ENCODE measurements around the gene IGFLR1.
"Not testable (repeated sequence)": the region's sequence is repeated elsewhere in the genome, so short reads cannot be mapped to it uniquely, and the experiment has no call there.

Gene IGFLR1

GRCh38 chr19:35739275-35740107, 2.8 kb downstream of the IGFLR1 start:
- no peak for FAIRE-seq

- FAIRE-seq: no peak
Measured at GRCh38 chr19:35738887-35739229, 3.4 kb downstream of the IGFLR1 start.

- no peak for FAIRE-seq
Measured at GRCh38 chr19:35738021-35738886, 4.0 kb downstream of the IGFLR1 start.

GRCh38 chr19:35736913-35737886, 5.1 kb downstream of the IGFLR1 start:
- no peak for FAIRE-seq

GRCh38 chr19:35734889-35735288, 7.4 kb downstream of the IGFLR1 start:
- no peak for FAIRE-seq

GRCh38 chr19:35734273-35734672, 8.0 kb downstream of the IGFLR1 start:
- no peak for FAIRE-seq

- FAIRE-seq: no peak
Measured at GRCh38 chr19:35733180-35734125, 8.8 kb downstream of the IGFLR1 start.

GRCh38 chr19:35732540-35733179, 9.6 kb downstream of the IGFLR1 start:
- FAIRE-seq: no peak

GRCh38 chr19:35731779-35732405, 10.4 kb downstream of the IGFLR1 start:
- no peak for FAIRE-seq

- no peak for FAIRE-seq
Measured at GRCh38 chr19:35731353-35731752, 10.9 kb downstream of the IGFLR1 start.

GRCh38 chr19:35730326-35730725, 11.9 kb downstream of the IGFLR1 start:
- FAIRE-seq: no peak

GRCh38 chr19:35729763-35730162, 12.5 kb downstream of the IGFLR1 start:
- no peak for FAIRE-seq

GRCh38 chr19:35729021-35729420, 13.2 kb downstream of the IGFLR1 start:
- FAIRE-seq: no peak

- no peak for FAIRE-seq
Measured at GRCh38 chr19:35727956-35728706, 14.1 kb downstream of the IGFLR1 start.

GRCh38 chr19:35727053-35727955, 14.9 kb downstream of the IGFLR1 start:
- no peak for FAIRE-seq

GRCh38 chr19:35725216-35725861, 16.9 kb downstream of the IGFLR1 start:
- FAIRE-seq: no peak

GRCh38 chr19:35724560-35724959, 17.7 kb downstream of the IGFLR1 start:
- FAIRE-seq: no peak

- not testable (repeated sequence) for FAIRE-seq
Measured at GRCh38 chr19:35724132-35724531, 18.1 kb downstream of the IGFLR1 start.
